ENCODE measurements around the gene CNTNAP3B.
"Not testable (repeated sequence)": the region's sequence is repeated elsewhere in the genome, so short reads cannot be mapped to it uniquely, and the experiment has no call there.

DNA sequence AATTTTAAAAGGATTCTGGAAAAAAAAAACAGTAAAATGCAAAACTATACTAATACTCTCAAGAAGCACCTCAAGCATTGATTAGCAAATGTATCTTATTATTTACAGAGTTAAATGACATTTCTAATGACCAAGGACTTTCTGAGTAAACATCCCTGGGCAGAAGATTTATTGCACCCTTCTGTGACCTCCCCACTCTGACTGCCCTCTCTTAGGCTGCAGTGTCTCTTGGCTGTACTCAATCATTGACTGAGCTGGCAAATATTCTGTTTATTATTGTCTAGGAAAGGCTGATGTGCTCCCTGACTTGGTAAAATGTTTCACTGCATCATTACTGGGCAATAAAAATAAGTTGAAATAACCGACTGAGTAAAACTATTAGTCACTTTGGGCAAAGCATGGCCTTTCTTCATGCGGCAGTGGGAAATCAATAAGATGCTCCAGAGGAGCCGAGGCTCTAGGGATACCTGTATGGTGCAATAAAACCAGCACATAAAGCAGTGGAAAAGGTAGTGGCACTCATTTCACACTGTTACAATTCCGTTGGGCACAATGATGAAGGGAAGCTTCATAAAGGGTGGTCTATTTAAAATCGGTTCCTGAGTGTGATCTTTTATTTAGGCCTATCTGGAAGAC is 151.1 kb downstream of the CNTNAP3B start:
- TF ChIP-seq EP300 (IDR thresholded peaks at IDR 0.05) = not testable (repeated sequence)
- TF ChIP-seq, protein P1, sequence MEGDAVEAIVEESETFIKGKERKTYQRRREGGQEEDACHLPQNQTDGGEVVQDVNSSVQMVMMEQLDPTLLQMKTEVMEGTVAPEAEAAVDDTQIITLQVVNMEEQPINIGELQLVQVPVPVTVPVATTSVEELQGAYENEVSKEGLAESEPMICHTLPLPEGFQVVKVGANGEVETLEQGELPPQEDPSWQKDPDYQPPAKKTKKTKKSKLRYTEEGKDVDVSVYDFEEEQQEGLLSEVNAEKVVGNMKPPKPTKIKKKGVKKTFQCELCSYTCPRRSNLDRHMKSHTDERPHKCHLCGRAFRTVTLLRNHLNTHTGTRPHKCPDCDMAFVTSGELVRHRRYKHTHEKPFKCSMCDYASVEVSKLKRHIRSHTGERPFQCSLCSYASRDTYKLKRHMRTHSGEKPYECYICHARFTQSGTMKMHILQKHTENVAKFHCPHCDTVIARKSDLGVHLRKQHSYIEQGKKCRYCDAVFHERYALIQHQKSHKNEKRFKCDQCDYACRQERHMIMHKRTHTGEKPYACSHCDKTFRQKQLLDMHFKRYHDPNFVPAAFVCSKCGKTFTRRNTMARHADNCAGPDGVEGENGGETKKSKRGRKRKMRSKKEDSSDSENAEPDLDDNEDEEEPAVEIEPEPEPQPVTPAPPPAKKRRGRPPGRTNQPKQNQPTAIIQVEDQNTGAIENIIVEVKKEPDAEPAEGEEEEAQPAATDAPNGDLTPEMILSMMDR (IDR thresholded peaks at IDR 0.05) = not testable (repeated sequence)
